Activated naive CD8-positive, alpha-beta T cell treated with anti-CD3 and anti-CD28 coated beads, Interleukin-2, amount 10 ng/mL, durations not matched to agents 7 days and 5 days (primary cell): ENCODE data around the gene C4orf46. TPM values are rescaled to one million over a fixed set of nuclear protein-coding genes. Genes with fewer than 3 reads are reported as not detected.
"Not testable (repeated sequence)": the region's sequence is repeated elsewhere in the genome, so short reads cannot be mapped to it uniquely, and the experiment has no call there.

Experiments used
- ATAC-seq: fragments of 150-1000 bp; cut with Tn5 transposase; one replicate; pipeline ENCODE4 v1.10.0; 2021; ENCODE audit warnings: low read depth, moderate library complexity
- POLR2A ChIA-PET: fragments of 350-600 bp; sonication (Branson Sonifier 250); formaldehyde crosslinking; loops from one replicate; lab custom pipeline; 2021; ENCODE audit warnings: antibody characterized with exemption; lab: Charles Lee
- DNase-seq: peaks from one replicate; pipeline ENCODE4 v3.0.0; 2021
- H3K27ac Mint-ChIP-seq: one replicate; pipeline ENCODE4 v1.8.0; 2022; ENCODE audit warnings: mild to moderate bottlenecking, mixed read lengths
- H3K27me3 Mint-ChIP-seq: one replicate; pipeline ENCODE4 v1.8.0; 2022; ENCODE audit warnings: mild to moderate bottlenecking, moderate library complexity, mixed read lengths
- H3K36me3 Mint-ChIP-seq: one replicate; pipeline ENCODE4 v1.8.0; 2021; ENCODE audit warnings: mild to moderate bottlenecking, mixed read lengths
- H3K4me1 Mint-ChIP-seq: one replicate; pipeline ENCODE4 v1.8.0; 2021; ENCODE audit warnings: mixed read lengths
- H3K4me3 Mint-ChIP-seq: one replicate; pipeline ENCODE4 v1.8.0; 2022; ENCODE audit warnings: mild to moderate bottlenecking, moderate library complexity, mixed read lengths
- H3K9me3 Mint-ChIP-seq: one replicate; pipeline ENCODE4 v1.8.0; 2021; ENCODE audit warnings: mixed read lengths
- total RNA-seq, 2 experiments: library from RNA; stranded (reverse); gene quantifications; one replicate each; pipeline ENCODE4 v1.2.3, GENCODE V29; 2021

Gene C4orf46
- total RNA-seq, 2 experiments from 2014 or later, result 11.8 to 12.7 TPM

- DNase-seq (no peak), ATAC-seq (no peak)
- POLR2A ChIA-PET, result interaction anchor here (0.6 kb wide), 1 partner anchor 10 kb away, joined by 3 read pairs; no protein-coding TSS in a partner anchor
- no peak overlapping the region for H3K27ac Mint-ChIP-seq
- H3K4me1 Mint-ChIP-seq, result peaks cover 19% of the 10 kb centered on the region
- no peaks in the 10 kb centered on the region for H3K9me3 Mint-ChIP-seq
- peaks cover 18% of the 10 kb centered on the region for H3K36me3 Mint-ChIP-seq
- H3K27me3 Mint-ChIP-seq, result no peaks in the 10 kb centered on the region
- peak overlapping the region; percentile 11 for H3K4me3 Mint-ChIP-seq
Observed at GRCh38 chr4:158669310-158669709, 2.4 kb downstream of the C4orf46 start.

- H3K4me3 Mint-ChIP-seq, result no peak overlapping the region
- H3K36me3 Mint-ChIP-seq, result peaks cover 18% of the 10 kb centered on the region
- no peaks in the 10 kb centered on the region for H3K27me3 Mint-ChIP-seq
- H3K27ac Mint-ChIP-seq, result no peak overlapping the region
- ATAC-seq (no peak), DNase-seq (peak; percentile 38)
- POLR2A ChIA-PET, result no interaction called here
- no peaks in the 10 kb centered on the region for H3K9me3 Mint-ChIP-seq
- H3K4me1 Mint-ChIP-seq, result peaks cover 18% of the 10 kb centered on the region
Observed at GRCh38 chr4:158667651-158668198, 4.0 kb downstream of the C4orf46 start.

GRCh38 chr4:158666892-158667291 is 4.8 kb downstream of the C4orf46 start:
- POLR2A ChIA-PET, result no interaction called here
- H3K4me1 Mint-ChIP-seq, result peaks cover 17% of the 10 kb centered on the region
- no peaks in the 10 kb centered on the region for H3K9me3 Mint-ChIP-seq
- ATAC-seq (no peak), DNase-seq (no peak)
- H3K27ac Mint-ChIP-seq, result no peak overlapping the region
- no peaks in the 10 kb centered on the region for H3K27me3 Mint-ChIP-seq
- H3K4me3 Mint-ChIP-seq, result no peak overlapping the region
- H3K36me3 Mint-ChIP-seq, result peaks cover 18% of the 10 kb centered on the region

GRCh38 chr4:158664806-158665205 is 6.9 kb downstream of the C4orf46 start:
- peaks cover 16% of the 10 kb centered on the region for H3K36me3 Mint-ChIP-seq

GRCh38 chr4:158663707-158664625 is 7.7 kb downstream of the C4orf46 start:
- ATAC-seq, H3K27me3 Mint-ChIP-seq, H3K9me3 Mint-ChIP-seq, H3K4me1 Mint-ChIP-seq, DNase-seq, POLR2A ChIA-PET, H3K27ac Mint-ChIP-seq, H3K4me3 Mint-ChIP-seq: not testable (repeated sequence)
- peaks cover 14% of the 10 kb centered on the region for H3K36me3 Mint-ChIP-seq

More at GRCh38 chr4:158664806-158665205, 6.9 kb downstream of the C4orf46 start:
- Mint-ChIP-seq H3K9me3 (no peaks in the 10 kb centered on the region), H3K27me3 (no peaks in the 10 kb centered on the region), H3K27ac (no peak overlapping the region), H3K4me1 (peaks cover 7% of the 10 kb centered on the region), H3K4me3 (no peak overlapping the region)
- ATAC-seq (no peak), DNase-seq (no peak)
- POLR2A ChIA-PET, result no interaction called here

GRCh38 chr4:158663255-158663654 is 8.4 kb downstream of the C4orf46 start:
- H3K36me3 Mint-ChIP-seq, result peaks cover 13% of the 10 kb centered on the region
- H3K27ac Mint-ChIP-seq, H3K27me3 Mint-ChIP-seq, H3K4me3 Mint-ChIP-seq, DNase-seq, POLR2A ChIA-PET, H3K4me1 Mint-ChIP-seq, ATAC-seq, H3K9me3 Mint-ChIP-seq: not testable (repeated sequence)

GRCh38 chr4:158657291-158657690 is 14.4 kb downstream of the C4orf46 start:
- H3K4me1 Mint-ChIP-seq, result peaks cover 5% of the 10 kb centered on the region
- POLR2A ChIA-PET, result no interaction called here
- DNase-seq (no peak), ATAC-seq (no peak)
- H3K36me3 Mint-ChIP-seq, result no peaks in the 10 kb centered on the region
- no peak overlapping the region for H3K27ac Mint-ChIP-seq
- no peaks in the 10 kb centered on the region for H3K9me3 Mint-ChIP-seq
- no peak overlapping the region for H3K4me3 Mint-ChIP-seq
- H3K27me3 Mint-ChIP-seq, result no peaks in the 10 kb centered on the region

- Mint-ChIP-seq H3K36me3 (no peaks in the 10 kb centered on the region), H3K4me3 (no peak overlapping the region), H3K4me1 (peaks cover 5% of the 10 kb centered on the region), H3K9me3 (no peaks in the 10 kb centered on the region), H3K27me3 (no peaks in the 10 kb centered on the region), H3K27ac (no peak overlapping the region)
- DNase-seq (no peak), ATAC-seq (no peak)
- POLR2A ChIA-PET, result no interaction called here
Observed at GRCh38 chr4:158656439-158656838, 15.2 kb downstream of the C4orf46 start.

GRCh38 chr4:158652920-158653319 is 18.8 kb downstream of the C4orf46 start:
- Mint-ChIP-seq H3K36me3 (no peaks in the 10 kb centered on the region), H3K9me3 (no peaks in the 10 kb centered on the region), H3K27me3 (no peaks in the 10 kb centered on the region), H3K4me1 (peaks cover 5% of the 10 kb centered on the region), H3K4me3 (peak overlapping the region; percentile 35), H3K27ac (no peak overlapping the region)
- POLR2A ChIA-PET, result no interaction called here
- DNase-seq, result no peak
- ATAC-seq, result no peak

GRCh38 chr4:158649111-158649680 is 22.5 kb downstream of the C4orf46 start:
- peaks cover 6% of the 10 kb centered on the region for H3K27me3 Mint-ChIP-seq
- no peaks in the 10 kb centered on the region for H3K36me3 Mint-ChIP-seq
- POLR2A ChIA-PET, result no interaction called here
- H3K27ac Mint-ChIP-seq, result no peak overlapping the region
- peaks cover 5% of the 10 kb centered on the region for H3K4me1 Mint-ChIP-seq
- H3K9me3 Mint-ChIP-seq, result no peaks in the 10 kb centered on the region
- H3K4me3 Mint-ChIP-seq, result no peak overlapping the region
- DNase-seq, result no peak
- no peak for ATAC-seq

GRCh38 chr4:158644760-158645159 is 26.9 kb downstream of the C4orf46 start:
- no peaks in the 10 kb centered on the region for H3K4me1 Mint-ChIP-seq
- no peak for ATAC-seq
- H3K27me3 Mint-ChIP-seq, result peaks cover 15% of the 10 kb centered on the region
- no peak overlapping the region for H3K27ac Mint-ChIP-seq
- H3K4me3 Mint-ChIP-seq, result no peak overlapping the region
- no peaks in the 10 kb centered on the region for H3K9me3 Mint-ChIP-seq
- no peaks in the 10 kb centered on the region for H3K36me3 Mint-ChIP-seq
- POLR2A ChIA-PET, result no interaction called here
- no peak for DNase-seq

- POLR2A ChIA-PET, result no interaction called here
- no peaks in the 10 kb centered on the region for H3K9me3 Mint-ChIP-seq
- H3K36me3 Mint-ChIP-seq, result no peaks in the 10 kb centered on the region
Observed at GRCh38 chr4:158644356-158644755, 27.3 kb downstream of the C4orf46 start.

GRCh38 chr4:158636619-158637018 is 35.1 kb downstream of the C4orf46 start:
- H3K9me3 Mint-ChIP-seq, result no peaks in the 10 kb centered on the region
- H3K27me3 Mint-ChIP-seq, result peaks cover 35% of the 10 kb centered on the region
- DNase-seq (no peak), ATAC-seq (no peak)
- POLR2A ChIA-PET, result no interaction called here
- H3K36me3 Mint-ChIP-seq, result no peaks in the 10 kb centered on the region
- H3K27ac Mint-ChIP-seq, result no peak overlapping the region
- H3K4me3 Mint-ChIP-seq, result no peak overlapping the region
- H3K4me1 Mint-ChIP-seq, result no peaks in the 10 kb centered on the region

More at GRCh38 chr4:158644356-158644755, 27.3 kb downstream of the C4orf46 start:
- H3K27ac Mint-ChIP-seq, result no peak overlapping the region
- no peak for DNase-seq
- no peak for ATAC-seq
- no peaks in the 10 kb centered on the region for H3K4me1 Mint-ChIP-seq
- H3K4me3 Mint-ChIP-seq, result no peak overlapping the region
- H3K27me3 Mint-ChIP-seq, result peaks cover 18% of the 10 kb centered on the region
